ENCODE data around the gene PRG2.
"Not testable (repeated sequence)": the region's sequence is repeated elsewhere in the genome, so short reads cannot be mapped to it uniquely, and the experiment has no call there.

The PRG2 gene

DNA sequence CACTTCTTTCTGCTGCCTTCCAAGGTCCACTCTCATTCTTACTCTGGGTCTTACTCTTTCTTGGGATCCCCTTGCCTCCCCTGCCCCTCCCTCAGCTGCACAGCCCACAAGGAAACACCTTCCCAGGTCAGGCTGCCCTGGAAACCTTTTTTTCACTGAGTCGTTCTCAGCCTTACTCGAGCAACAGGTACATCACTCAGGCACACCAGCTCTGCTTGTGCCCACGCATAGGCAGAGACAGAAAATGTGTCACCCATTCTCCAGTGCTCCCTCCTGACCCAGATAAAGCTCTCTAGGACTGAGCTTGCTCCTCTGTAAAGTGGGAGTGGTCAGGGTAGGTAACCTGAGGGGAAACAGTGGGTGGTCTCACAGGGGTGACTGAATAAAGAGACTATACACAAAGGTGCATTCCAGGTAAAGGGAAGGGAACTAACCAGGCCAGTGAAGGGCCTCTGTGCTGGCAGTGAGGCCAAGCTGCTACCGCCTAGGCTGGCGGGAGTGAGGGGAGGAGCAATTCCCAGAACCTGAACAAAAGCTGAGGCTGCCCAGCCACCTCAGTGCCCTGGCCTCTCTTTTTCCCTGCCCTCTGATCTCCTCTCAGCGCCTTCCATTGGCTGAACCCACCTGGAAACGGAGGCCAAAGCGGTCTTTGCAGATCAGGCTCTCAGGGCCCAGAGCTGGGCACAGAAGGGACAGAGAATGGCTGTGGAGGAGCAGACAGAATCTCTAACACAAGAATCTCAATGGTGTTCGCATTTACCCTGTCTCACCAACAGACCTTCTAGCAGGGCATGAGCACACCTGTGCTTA, 25.4 kb downstream of the PRG2 start:
- no peak for DNase-seq

DNA sequence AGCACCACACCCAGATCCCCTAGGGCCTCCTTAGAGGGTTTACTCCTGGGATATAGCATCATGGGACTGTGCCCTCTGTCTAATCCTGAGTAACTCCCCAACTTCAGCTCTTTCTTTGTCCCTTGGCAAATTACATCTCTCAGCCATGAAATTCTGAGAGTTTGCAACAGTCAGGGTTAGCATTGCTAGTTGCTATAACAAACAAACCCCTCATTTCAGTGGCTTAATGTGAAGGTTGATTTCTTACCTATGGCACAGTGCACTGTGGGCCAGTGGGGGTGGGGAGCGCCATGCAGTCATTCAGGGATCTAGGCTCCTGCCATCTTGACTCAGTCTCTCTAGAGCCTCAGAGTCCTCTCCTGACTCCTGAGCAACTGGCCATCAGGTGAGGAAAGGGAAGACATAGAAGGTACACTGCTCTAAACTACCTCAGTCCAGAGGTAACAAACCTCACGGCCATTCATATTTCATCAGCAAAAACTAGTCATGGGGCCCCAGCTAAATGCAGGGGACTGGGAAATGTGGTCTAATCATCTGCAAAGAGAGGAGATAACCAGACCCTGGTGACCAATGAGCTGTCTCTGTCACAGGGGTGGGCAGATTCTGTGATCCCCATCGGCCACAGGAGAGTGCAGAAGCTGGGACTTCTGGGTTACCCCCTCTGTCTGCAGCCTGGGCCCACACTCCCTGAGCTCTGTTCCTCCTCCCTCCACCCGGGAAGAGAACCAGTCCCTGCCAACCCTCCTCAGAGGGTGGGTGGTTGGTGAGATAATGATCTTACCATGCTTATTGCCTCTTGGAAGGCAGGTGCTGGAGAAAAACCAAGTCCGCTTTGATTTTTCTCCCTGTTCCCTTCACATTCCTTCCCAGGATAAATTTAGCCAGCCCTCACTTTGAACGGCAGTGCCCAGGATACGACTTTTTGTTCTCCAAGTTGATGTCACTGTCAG, 27.0 kb downstream of the PRG2 start:
- DNase-seq, result no peak

DNA sequence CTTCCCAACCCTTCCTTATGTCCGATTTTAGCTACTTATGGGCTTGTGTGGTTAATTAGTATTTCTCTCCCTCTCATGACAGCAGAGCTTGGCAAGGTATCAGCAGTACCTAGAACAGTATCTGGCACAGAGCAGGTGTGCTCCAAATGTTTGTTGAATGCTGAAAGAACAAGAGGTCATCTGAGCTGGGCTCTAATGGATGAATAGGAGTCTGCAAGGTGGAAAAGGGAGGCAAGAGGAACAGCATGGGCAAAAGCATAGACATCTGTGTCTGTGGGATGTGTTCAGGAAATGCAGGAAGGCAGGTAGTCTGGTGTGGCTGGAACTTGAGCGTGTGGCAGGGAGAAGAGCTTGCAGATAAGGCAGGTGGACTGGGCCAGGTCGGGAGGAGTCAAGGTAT, 28.5 kb downstream of the PRG2 start:
- no peak for DNase-seq

GRCh38 chr11:57361420-57361819, 29.0 kb downstream of the PRG2 start:
- not testable (repeated sequence) for DNase-seq

DNA sequence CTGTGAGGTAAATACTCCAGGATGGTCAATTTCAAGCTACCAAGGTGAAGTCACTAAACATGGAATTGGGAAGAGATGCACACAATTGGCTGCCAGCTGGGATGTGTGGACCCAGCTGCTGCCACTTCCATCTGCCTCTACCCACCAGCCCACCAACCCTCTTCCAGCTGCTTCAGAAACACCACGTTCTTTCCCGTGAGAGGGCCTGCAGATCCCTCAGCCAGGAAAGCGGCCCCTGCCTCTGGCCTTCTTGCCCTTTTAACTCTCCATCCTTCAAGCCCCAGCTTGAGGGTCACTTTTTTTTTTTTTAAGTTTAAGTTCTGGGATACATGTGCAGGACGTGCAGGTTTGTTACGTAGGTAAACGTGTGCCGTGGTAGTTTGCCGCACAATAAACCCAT, 29.5 kb downstream of the PRG2 start:
- no peak for DNase-seq

- no peak for DNase-seq
Observed at GRCh38 chr11:57359896-57360690, 30.4 kb downstream of the PRG2 start.

DNA sequence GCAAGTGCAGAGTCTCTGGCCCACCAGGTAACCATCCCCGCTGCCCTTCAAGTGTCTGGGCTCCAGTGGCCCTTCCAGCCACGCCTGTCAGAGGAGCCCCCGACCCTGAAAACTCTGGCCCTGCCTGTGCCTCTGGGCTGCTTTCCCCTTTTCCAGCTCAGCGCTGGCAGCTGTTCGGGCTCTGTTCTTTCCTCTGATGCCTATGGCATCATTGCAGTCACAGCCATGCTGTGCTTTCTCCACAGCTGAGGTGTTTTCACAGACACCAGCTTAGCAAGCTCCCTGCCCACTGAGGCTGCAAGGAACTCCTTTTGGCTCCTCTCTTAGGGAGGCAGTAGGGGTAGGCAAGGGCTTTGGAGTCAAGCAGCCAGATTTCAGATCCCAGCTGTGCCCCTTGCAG, 31.1 kb downstream of the PRG2 start:
- DNase-seq, result no peak

DNA sequence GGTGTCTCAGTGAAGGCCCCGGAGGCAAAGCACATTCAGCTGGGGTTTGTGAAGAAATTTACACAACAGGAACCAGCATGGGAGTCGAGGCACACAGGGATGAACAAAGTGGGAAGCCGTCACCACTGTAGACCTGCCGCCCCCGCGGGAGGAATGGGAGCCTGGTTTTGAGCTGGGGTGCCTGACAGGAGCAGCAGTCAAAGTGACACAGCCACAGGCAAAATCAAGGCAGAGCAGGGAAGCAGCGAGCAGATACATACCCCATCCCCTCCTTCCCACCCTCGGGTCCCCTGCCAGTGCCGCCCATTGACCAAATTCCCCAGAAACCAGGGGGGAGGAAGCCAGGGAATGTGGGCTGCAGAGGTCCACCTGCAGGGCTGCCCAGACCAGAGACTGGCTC, 31.5 kb downstream of the PRG2 start:
- no peak for DNase-seq

- no peak for DNase-seq
Observed at GRCh38 chr11:57358543-57358961, 31.9 kb downstream of the PRG2 start.

GRCh38 chr11:57357856-57358255, 32.6 kb downstream of the PRG2 start:
- no peak for DNase-seq

GRCh38 chr11:57357310-57357709, 33.1 kb downstream of the PRG2 start:
- no peak for DNase-seq

DNA sequence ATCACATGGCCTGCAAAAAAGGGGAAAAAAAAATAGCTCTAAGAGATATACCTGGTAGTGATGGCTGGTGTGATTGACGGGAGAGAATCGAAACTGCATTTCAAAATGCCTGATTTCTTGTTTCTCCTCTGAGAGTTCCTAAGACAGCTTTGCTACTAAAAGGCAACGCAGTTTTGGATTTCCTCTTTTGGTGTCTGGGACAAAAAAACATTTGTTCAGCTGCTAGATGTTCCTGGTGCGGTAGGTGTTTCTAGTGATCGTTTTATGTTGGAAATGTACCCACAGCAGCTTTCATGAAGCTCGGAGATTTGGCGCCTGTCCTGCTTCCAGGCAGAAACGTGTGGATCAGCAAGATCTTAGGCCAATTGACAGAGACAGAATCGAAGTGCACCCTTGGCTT, 34.2 kb downstream of the PRG2 start:
- DNase-seq, result no peak

- no peak for DNase-seq
Observed at GRCh38 chr11:57354699-57355098, 35.8 kb downstream of the PRG2 start.

- no peak for DNase-seq
Observed at GRCh38 chr11:57353852-57354251, 36.6 kb downstream of the PRG2 start.

DNA sequence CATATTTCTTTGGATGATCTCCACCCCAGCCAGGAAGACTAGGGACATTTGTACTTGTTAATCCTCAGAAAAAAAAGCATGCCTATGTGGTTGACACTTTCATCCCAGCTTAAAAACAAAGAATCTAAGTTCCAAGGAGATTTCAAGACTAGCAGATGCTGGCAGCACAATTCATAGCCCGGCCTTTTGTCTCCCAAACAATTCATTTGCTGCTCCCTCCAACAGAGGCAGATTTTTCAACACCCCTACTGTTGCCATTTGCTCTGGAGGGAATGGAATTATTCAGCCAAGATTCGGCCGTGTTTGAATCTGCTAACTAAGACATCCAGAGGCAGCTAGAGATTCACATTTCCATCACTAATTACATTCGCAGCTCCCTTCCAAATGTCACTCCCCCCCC, 37.0 kb downstream of the PRG2 start:
- DNase-seq, result no peak

GRCh38 chr11:57353036-57353435, 37.4 kb downstream of the PRG2 start:
- DNase-seq, result no peak

DNA sequence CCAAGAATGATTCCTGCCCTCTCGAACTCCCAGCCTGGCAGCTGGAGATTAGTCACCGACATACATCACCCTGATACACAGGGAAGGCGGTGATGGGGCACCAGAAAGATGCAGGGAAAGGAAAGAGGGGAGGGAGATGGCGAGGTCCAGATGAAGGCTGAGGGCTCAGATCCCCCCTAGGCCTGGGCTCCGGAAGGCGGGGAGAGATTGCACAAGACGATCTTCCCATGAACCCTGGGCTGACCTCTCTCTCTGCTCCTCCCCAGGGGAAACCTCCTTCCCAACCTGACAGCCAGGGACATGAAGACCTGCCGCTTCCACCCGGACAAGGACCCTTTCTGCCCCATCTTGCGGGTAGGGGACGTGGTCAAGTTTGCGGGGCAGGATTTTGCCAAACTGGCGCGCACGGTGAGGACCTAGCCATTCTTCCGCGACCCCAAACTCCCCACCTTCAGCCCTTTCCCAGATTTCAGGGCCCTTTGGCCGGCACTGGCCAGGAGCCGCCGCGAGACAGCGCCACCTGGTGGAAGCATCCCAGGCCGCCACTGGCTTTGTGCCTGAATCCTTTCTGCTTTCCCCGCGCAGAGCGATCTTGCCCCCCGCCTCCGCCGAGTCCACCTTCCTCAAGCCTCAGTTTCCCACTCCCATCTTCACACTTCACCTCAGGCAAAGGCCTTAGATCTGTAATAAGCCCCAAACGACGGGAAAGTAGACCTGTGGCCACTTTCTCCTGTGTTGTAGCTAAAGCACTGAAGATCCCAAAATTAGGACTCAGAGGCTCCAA, 40.8 kb downstream of the PRG2 start:
- DNase-seq, result no peak

DNA sequence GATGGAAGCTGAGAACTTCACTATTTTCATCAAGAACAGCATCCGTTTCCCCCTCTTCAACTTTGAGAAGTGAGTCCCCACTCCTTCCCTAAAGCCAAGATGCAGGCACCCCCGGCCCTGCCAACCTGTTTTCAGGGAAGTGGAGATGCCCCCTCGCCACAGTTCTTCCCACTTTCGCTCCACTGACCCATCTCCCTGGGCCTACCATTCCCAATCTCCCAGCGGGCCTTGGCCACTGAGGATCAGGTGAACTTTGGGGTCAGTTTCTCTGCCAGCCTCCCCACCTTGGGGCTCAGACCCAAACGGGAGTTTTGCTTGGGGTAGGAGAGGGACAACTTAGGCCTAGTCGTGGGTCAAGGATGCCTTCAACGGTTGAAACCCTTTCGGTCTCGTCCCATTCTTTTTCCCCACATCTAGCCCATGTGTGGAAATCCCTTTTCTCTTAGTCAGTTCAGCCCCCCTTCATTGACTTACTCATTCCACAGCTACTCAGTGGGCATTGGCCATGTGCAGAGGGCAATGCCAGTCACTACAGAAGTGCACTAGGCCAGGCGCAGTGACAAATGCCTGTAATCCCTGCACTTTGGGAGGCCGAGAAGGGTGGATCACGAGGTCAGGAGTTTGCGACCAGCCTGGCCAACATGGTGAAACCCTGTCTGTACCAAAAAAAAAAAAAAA, 41.7 kb downstream of the PRG2 start:
- no peak for DNase-seq

DNA sequence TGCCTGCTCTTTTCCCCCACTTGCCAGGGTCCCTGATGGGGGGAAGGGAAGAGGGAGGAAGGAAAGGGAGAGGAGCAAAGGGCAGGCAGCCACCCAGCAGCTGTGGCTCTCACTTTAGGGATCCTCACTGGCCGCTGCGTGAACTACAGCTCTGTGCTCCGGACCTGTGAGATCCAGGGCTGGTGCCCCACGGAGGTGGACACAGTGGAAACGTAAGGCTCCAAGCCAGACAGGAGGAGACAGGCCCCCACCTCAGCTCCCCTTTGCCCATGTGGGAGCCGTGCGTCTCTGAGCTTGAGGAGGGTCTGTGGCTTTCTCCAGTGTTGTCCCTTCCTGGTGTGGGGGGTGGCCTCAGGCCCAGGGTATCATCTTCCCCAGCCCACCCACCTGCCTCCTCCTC, 42.4 kb downstream of the PRG2 start:
- no peak for DNase-seq

DNA sequence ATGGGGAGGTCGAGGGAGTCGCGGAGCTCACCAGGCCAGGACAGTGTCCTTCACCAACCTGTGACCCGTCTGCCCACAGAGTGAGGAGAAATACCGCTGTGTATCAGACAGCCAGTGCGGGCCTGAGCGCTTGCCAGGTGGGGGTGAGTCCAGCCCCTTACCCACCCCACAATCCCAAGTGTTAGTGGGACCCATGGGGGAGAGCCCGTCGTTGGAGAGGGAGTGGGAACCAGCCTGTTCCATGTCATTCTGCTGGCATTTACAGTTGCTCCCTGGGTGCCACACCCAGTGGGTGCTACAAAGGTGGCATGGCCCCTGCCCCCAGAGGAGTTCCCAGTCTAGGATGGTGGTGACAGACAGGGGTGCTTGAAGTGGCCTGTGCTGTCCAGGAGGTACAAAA, 43.1 kb downstream of the PRG2 start:
- DNase-seq, result no peak

GRCh38 chr11:57345555-57346211, 44.8 kb downstream of the PRG2 start:
- peak; percentile 57 for DNase-seq

Measured in NCI-H1436 (cell line).